GM18517 (cell line): ENCODE results near the gene SHE.
"Not testable (repeated sequence)": the region's sequence is repeated elsewhere in the genome, so short reads cannot be mapped to it uniquely, and the experiment has no call there.

ENCODE experiments used
- ATAC-seq: cut with Tn5 transposase; IDR thresholded peaks from one replicate; pipeline ENCODE4 v1.9.1; 2021; ENCODE audit warnings: mild to moderate bottlenecking, moderate library complexity; ENCODE audit not compliant: unreplicated experiment

SHE gene

GRCh38 chr1:154502066-154502743, at the start of gene SHE, which contains the start of gene TDRD10:
TSS of gene SHE (minus strand) at chr1:154502412. CDS start at chr1:154502026, 386 bp downstream.
TSS of gene TDRD10 (plus strand) at chr1:154502219. CDS start at chr1:154506904, 4,685 bp downstream.
- no peak for ATAC-seq

GRCh38 chr1:154551474-154551873, 49.3 kb upstream of the SHE start:
- no peak for ATAC-seq

DNA sequence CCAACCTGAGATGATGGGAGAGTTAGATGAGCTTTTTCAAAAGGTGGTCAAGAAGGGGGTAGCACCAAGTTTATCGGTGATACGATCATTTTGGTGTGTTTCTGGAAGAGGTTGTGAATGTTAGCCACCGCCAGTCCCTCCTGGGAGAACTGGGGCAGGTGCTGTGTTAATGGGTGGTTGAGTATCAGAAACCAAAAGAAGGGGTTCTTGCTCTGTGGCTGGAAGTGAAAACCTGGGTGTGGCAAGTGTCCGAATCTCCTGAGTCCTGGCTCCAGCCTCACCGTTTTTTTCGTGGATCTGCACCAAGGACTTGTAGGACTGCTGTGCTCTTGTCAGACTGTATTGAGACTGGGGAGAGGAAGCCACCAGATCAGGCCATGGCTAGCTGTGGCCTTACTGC, 48.4 kb upstream of the SHE start:
- no peak for ATAC-seq

DNA sequence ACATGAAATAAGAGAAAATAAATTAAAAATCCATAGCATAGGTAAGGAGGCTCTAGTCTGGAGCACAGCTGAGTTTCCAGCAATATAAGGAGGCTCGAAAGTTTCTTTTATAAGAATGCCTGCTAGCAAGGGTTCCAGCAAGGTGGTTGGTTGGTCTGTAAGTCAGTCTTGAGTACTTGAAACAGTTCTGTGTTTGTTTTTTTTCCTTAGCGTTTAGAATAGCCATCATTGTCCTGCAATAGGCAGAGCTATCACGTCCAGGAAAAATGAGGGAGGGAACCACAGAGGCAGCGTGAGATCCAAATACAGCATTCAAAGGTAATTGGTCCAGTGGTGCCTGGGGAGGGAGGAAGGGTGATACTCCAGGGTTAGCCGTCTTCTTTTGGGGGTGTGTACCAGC, 47.9 kb upstream of the SHE start:
- no peak for ATAC-seq

DNA sequence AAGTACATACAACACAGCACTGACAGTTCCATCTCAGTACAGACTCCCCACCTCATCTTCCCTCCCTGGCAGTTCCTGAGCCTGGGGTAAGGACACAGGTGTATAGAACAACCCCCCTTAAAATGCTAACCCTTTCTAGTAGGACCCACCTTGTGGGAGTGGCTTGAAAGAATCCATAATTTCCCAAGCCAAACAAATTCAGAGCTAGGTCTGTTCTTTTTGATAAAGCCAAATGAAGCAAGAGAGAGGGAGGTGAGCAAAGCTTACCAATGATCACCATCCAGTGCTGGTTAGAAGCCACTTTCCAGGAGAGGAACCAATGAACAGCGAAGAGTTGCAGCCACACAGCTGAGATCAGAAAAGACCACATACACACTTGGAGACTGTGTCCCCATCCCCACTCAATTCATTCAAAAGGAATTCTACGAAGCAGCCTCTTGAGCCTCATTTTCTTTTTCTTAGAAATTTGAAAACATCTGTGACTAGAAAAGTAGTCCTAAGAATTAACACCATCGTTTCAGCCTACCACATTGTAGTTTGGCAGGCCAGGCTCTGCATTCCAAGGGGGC, 47.1 kb upstream of the SHE start:
- no peak for ATAC-seq

GRCh38 chr1:154548028-154548427, 45.8 kb upstream of the SHE start:
- ATAC-seq: no peak

DNA sequence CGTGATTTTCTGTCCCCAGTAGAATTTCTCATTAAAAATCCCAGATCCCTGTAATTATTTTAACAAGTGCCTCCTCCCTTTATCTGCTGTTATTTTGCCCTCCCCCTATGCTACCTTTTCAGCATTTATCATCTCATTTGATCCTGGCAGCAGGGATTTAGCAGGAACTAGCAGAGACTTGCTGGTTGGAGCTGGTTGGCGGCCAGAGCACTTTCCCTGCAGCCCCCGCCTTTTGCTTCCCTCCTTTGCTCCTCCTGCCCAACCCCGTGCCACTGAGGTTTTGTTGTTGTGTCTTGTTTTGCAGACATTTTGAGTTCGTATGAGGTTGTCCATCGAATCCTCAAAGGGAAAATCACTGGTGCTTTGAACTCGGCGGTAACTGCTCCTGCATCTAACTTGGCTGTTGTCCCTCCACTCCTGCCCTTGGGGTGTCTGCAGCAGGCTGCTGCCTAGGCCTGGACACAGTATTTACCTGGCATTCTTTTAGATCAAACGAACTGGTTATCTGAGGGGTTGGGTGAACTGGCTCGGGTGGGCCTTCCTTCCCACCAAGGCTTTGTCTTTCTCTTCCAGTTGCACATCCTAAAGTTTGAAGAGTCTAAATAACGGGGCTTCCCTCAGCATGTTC, 45.0 kb upstream of the SHE start:
- no peak for ATAC-seq

DNA sequence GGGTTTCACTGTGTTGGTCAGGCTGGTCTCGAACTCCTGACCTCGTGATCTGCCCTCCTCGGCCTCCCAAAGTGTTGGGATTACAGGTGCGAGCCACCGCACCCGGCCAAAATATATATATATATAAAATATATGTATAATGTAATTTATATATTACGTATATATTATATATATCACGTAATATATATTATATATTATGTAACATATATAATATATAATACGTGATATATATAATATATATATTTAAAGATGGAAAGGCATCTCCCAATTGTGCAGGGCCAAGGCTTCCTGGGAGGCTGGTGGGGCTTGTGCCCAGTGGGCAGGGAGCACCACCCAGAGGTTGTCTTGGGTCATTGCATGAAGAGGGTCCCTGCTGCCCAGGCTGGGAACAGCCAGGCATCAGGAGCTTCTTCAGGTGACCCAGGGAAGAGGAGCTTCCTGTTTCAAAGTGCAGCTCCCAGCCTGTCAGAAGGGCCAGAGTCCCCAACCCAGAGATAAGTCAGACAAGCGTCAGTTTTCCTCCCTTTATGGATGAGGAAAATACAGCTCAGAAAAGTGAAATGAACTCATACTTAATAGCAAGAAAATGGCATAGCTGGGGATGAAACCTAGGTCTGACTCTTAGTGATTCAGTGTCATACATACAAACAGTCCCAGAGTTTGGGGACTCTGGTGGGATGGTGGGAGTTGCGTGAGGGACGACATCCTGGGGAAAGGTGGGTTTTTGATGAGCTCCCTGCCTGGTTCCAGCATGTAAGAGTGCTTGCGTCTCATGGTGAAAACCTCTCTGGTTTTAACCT, 44.3 kb upstream of the SHE start:
- no peak for ATAC-seq

DNA sequence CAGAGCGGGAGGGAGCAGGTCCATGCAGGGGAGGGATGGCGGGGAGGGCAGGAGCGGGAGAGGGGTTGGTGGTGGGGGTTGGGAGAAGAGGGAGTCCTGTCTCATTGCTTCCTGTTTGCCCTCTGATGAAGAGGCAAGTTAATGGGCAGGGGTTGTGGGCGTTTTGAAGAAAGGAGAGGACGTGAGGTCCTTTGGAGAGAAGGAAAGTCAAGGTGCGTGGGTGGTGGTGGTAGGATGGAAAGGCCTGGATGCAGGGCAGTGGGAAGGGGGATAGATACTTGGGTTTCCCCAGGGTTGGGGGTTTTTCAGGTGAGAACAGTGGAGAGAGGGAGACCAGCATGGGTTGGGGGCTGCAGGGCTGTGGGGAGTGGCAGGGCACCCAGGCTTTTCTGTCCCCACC, 39.0 kb upstream of the SHE start:
- no peak for ATAC-seq

GRCh38 chr1:154539486-154540483, 37.6 kb upstream of the SHE start:
- ATAC-seq: no peak

DNA sequence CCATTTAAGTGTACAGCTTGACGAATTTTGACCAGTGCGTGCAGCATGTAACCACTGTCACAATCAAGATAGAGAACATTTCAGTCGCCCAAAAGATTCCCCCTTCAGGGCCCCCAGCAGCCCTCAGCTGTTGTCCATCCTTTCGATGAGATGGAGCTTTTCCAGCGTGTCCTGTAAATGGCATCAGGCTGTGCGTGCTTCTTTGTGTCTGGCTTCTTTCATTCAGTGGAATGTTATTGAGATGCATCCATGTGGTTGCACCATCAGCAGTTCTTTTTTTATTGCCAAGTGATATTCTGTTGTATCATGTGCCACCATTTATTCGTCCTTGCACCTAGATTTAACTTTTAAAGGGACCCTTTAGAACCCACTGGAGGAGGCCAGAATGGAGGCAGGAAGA, 34.4 kb upstream of the SHE start:
- ATAC-seq: no peak

- ATAC-seq: no peak
Measured at GRCh38 chr1:154533952-154534844, 32.0 kb upstream of the SHE start.

GRCh38 chr1:154531950-154532349, 29.7 kb upstream of the SHE start:
- not testable (repeated sequence) for ATAC-seq

GRCh38 chr1:154529308-154529707, 27.1 kb upstream of the SHE start:
- no peak for ATAC-seq

DNA sequence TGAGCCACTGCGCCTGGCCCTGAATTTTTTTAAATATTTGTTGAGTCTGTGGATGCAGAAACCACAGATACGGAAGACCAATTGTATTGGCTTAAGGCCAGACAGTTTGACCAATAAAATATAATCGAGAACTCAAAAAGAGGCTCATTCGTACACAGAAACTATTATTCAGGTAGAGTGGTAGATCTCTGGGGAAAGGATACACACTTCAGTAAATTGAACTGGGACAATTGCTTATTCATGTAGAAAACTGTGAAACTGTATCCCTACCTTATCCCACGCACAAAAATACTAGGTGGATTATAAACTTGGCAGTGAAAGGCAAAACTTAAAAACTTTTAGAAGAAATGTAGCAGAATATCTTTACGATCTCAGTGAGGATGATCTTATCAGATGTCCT, 25.0 kb upstream of the SHE start:
- no peak for ATAC-seq

- no peak for ATAC-seq
Measured at GRCh38 chr1:154524881-154525280, 22.7 kb upstream of the SHE start.

- no peak for ATAC-seq
Measured at GRCh38 chr1:154521695-154522094, 19.5 kb upstream of the SHE start.

- ATAC-seq: no peak
Measured at GRCh38 chr1:154520333-154520732, 18.1 kb upstream of the SHE start.

DNA sequence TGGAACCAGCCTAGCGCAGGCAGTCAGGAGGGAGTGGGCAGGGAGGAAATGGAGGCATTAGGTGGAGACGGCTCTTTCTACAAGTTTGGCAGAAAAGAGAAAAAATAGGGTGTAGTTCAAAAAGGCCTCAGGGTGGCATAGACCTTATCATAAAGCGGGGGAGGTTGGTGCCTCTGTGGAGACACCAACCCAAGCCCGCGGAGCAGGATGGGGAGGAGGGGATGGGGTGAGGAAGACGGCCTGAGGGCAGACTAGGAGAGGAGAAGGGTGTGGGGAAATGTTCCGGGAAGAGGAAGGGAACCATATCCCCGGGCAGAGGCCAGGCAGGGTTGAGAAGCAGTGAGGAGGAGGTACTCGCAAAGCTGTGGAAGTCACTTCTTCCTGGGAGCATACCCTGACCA, 17.4 kb upstream of the SHE start:
- ATAC-seq: no peak
